Common myeloid progenitor, CD34-positive (primary cell): ENCODE results near the gene EYA4.

ENCODE experiments used
- CTCF ChIA-PET: fragments of 350-600 bp; sonication (Branson Sonifier 250); formaldehyde crosslinking; loops from one replicate; lab custom pipeline; 2021; ENCODE audit warnings: antibody characterized with exemption; lab: Charles Lee
- POLR2A ChIA-PET: fragments of 350-600 bp; sonication (Branson Sonifier 250); formaldehyde crosslinking; loops from one replicate; lab custom pipeline; 2021; ENCODE audit warnings: antibody characterized with exemption; lab: Charles Lee
- DNase-seq, 3 donors: peaks; one replicate each; pipeline versions ENCODE4 v3.0.0 to v3.0.0-alpha.2; 2013
- H3K27ac ChIP-seq, 2 experiments: 1 replicate in 1 of 2; 2 replicates in 1 of 2; pipeline ENCODE4 v1.7.0; 2013; ENCODE audit warnings: inconsistent platforms in 2 of 2, low read length in 2 of 2, mild to moderate bottlenecking in 2 of 2, low read depth in 1 of 2, moderate library complexity in 1 of 2; ENCODE audit not compliant: severe bottlenecking in 2 of 2, insufficient read depth in 1 of 2, poor library complexity in 1 of 2
- H3K27me3 ChIP-seq, 5 experiments: replicated peaks in 2 of 5; 1 replicate in 3 of 5; 2 replicates in 2 of 5; pipeline versions ENCODE4 v1.6.1 to v1.7.0; 2013; ENCODE audit warnings: low read length in 4 of 5, mild to moderate bottlenecking in 2 of 5, moderate library complexity in 2 of 5, inconsistent platforms in 1 of 5; ENCODE audit not compliant: insufficient read depth in 5 of 5, control insufficient read depth in 4 of 5
- H3K36me3 ChIP-seq, 4 experiments: 1 replicate in 2 of 4; 2 replicates in 2 of 4; pipeline versions ENCODE4 v1.6.1 to v1.7.0; 2013; ENCODE audit warnings: low read length in 3 of 4, control low read depth in 1 of 4, mild to moderate bottlenecking in 1 of 4; ENCODE audit not compliant: control insufficient read depth in 4 of 4, insufficient read depth in 4 of 4
- H3K4me1 ChIP-seq, 4 experiments: 1 replicate in 3 of 4; 2 replicates in 1 of 4; pipeline versions ENCODE4 v1.6.1 to v1.7.1; 2013; ENCODE audit warnings: low read length in 3 of 4, mild to moderate bottlenecking in 3 of 4, control low read depth in 1 of 4, inconsistent platforms in 1 of 4, moderate library complexity in 1 of 4; ENCODE audit not compliant: control insufficient read depth in 4 of 4, insufficient read depth in 4 of 4; ENCODE audit errors: control extremely low read depth in 1 of 4
- H3K4me3 ChIP-seq, 7 experiments: 1 replicate in 4 of 7; 2 replicates in 3 of 7; pipeline versions ENCODE4 v1.5.1 to v1.7.0; 2013; ENCODE audit warnings: mild to moderate bottlenecking in 7 of 7, low read length in 6 of 7, moderate library complexity in 6 of 7, inconsistent platforms in 2 of 7, low read depth in 2 of 7, control low read depth in 1 of 7; ENCODE audit not compliant: insufficient read depth in 4 of 7, control insufficient read depth in 1 of 7; ENCODE audit errors: extremely low read depth in 1 of 7
- H3K9me3 ChIP-seq, 5 experiments: 1 replicate in 4 of 5; 2 replicates in 1 of 5; pipeline versions ENCODE4 v1.6.1 to v1.7.1; 2013; ENCODE audit warnings: low read length in 4 of 5, mild to moderate bottlenecking in 2 of 5, inconsistent platforms in 1 of 5, low read depth in 1 of 5, moderate library complexity in 1 of 5; ENCODE audit not compliant: control insufficient read depth in 4 of 5, insufficient read depth in 2 of 5; ENCODE audit errors: control extremely low read depth in 1 of 5
- WGBS: methylation state at CpG from one replicate; pipeline ENCODE4 v1.1.5; 2013; ENCODE audit not compliant: insufficient coverage; 5-methylcytosine and 5-hydroxymethylcytosine counted together

The EYA4 gene

GRCh38 chr6:133300896-133301295, 59.7 kb downstream of the EYA4 start:
- no CpG with 5 or more reads among the region's 3 CpGs for WGBS
- Histone ChIP-seq H3K9me3 (no peaks in the 10 kb centered on the region), H3K4me1 (no peaks in the 10 kb centered on the region), H3K27ac (no peak overlapping the region), H3K36me3 (no peaks in the 10 kb centered on the region), H3K4me3 (no peak overlapping the region), H3K27me3 (peaks cover 0 to 3% (median 0%) of the 10 kb centered on the region in 5 experiments)
- DNase-seq: no peak
- ChIA-PET CTCF (no interaction called here), POLR2A (no interaction called here)

GRCh38 chr6:133301835-133302234, 60.7 kb downstream of the EYA4 start:
- Histone ChIP-seq H3K9me3 (no peaks in the 10 kb centered on the region), H3K27me3 (peaks cover 0 to 2% (median 0%) of the 10 kb centered on the region in 5 experiments), H3K4me1 (no peaks in the 10 kb centered on the region), H3K36me3 (no peaks in the 10 kb centered on the region), H3K27ac (no peak overlapping the region), H3K4me3 (no peak overlapping the region)
- WGBS: 82% methylated on average over 4 of the region's 5 CpGs
- DNase-seq: no peak
- ChIA-PET POLR2A (no interaction called here), CTCF (no interaction called here)

- WGBS: 100% methylated on average over 4 of the region's 5 CpGs
- no peak overlapping the region for H3K27ac ChIP-seq
- H3K4me1 ChIP-seq: no peaks in the 10 kb centered on the region
- no peaks in the 10 kb centered on the region for H3K9me3 ChIP-seq
- DNase-seq: no peak
- H3K27me3 ChIP-seq: peaks cover 0 to 2% (median 0%) of the 10 kb centered on the region in 5 experiments
- CTCF ChIA-PET: no interaction called here
- no peak overlapping the region for H3K4me3 ChIP-seq
- H3K36me3 ChIP-seq: no peaks in the 10 kb centered on the region
- POLR2A ChIA-PET: no interaction called here
These were observed 65.8 kb downstream of the EYA4 start for GRCh38 chr6:133306931-133307330.

DNA sequence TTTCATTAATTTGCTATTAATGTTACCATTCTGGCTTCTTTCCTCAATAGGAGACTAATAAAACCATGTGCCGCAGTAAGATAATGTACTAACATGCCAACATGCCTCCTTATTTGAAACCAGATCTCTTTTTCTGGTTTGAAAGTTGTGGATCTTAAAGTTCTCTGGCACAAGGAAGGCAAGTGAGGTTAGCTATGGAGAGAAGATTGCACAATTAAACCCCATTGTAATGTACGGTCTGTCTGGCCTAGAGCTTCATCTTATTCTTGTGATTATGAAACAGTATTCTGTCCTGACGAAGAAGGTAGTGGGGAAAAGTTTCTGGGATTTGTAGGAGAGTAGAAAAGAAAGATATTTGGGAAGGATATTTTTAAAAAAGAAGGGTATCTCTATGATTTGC, 68.4 kb downstream of the EYA4 start:
- Histone ChIP-seq H3K4me3 (no peak overlapping the region), H3K9me3 (no peaks in the 10 kb centered on the region), H3K36me3 (no peaks in the 10 kb centered on the region), H3K27ac (no peak overlapping the region), H3K27me3 (peaks cover 0 to 3% (median 0%) of the 10 kb centered on the region in 5 experiments), H3K4me1 (no peaks in the 10 kb centered on the region)
- CTCF ChIA-PET: no interaction called here
- DNase-seq: no peak
- POLR2A ChIA-PET: no interaction called here
- 100% methylated on average over 1 of the region's 3 CpGs for WGBS

GRCh38 chr6:133312006-133312405, 70.8 kb downstream of the EYA4 start:
- no peaks in the 10 kb centered on the region for H3K9me3 ChIP-seq
- H3K27ac ChIP-seq: no peak overlapping the region
- ChIA-PET POLR2A (no interaction called here), CTCF (interaction anchor here (0.6 to 1.5 kb wide), 2 partner anchors 13 to 28 kb away, joined by 3 read pairs; no protein-coding TSS in a partner anchor)
- no peaks in the 10 kb centered on the region for H3K4me1 ChIP-seq
- WGBS: 100% methylated on average over 1 of the region's 3 CpGs
- H3K4me3 ChIP-seq: no peak overlapping the region
- H3K36me3 ChIP-seq: no peaks in the 10 kb centered on the region
- H3K27me3 ChIP-seq: peaks cover 0 to 3% (median 0%) of the 10 kb centered on the region in 5 experiments
- no peak for DNase-seq

GRCh38 chr6:133313068-133313467, 71.9 kb downstream of the EYA4 start:
- POLR2A ChIA-PET: no interaction called here
- Histone ChIP-seq H3K9me3 (no peaks in the 10 kb centered on the region), H3K4me3 (no peak overlapping the region), H3K36me3 (no peaks in the 10 kb centered on the region), H3K4me1 (no peaks in the 10 kb centered on the region), H3K27ac (no peak overlapping the region), H3K27me3 (peaks cover 0 to 3% (median 0%) of the 10 kb centered on the region in 5 experiments)
- CTCF ChIA-PET: no interaction called here
- WGBS: no CpG with 5 or more reads among the region's 1 CpG
- no peak for DNase-seq

- ChIA-PET CTCF (no interaction called here), POLR2A (no interaction called here)
- WGBS: 96% methylated on average over 3 of the region's 4 CpGs
- no peak for DNase-seq
- no peak overlapping the region for H3K27ac ChIP-seq
- no peaks in the 10 kb centered on the region for H3K4me1 ChIP-seq
- H3K9me3 ChIP-seq: no peaks in the 10 kb centered on the region
- H3K27me3 ChIP-seq: peaks cover 0 to 3% (median 0%) of the 10 kb centered on the region in 5 experiments
- H3K36me3 ChIP-seq: no peaks in the 10 kb centered on the region
- H3K4me3 ChIP-seq: no peak overlapping the region
These were observed 73.8 kb downstream of the EYA4 start for GRCh38 chr6:133314947-133315346.
